GM23248 (cell line): ENCODE measurements around the gene INO80. TPM values are rescaled to one million over a fixed set of nuclear protein-coding genes. Genes with fewer than 3 reads are reported as not detected.

ENCODE experiments used
- DNase-seq: peaks from one replicate; pipeline ENCODE4 v3.0.0-alpha.2; 2015
- H2AFZ ChIP-seq: fragments of 200-600 bp; sonication (generic); 2 replicates; pipeline ENCODE4 v1.6.1; 2016; ENCODE audit warnings: antibody characterized with exemption
- H3F3A ChIP-seq: fragments of 200-600 bp; sonication (generic); 2 replicates; pipeline ENCODE4 v1.6.1; 2016; ENCODE audit warnings: mild to moderate bottlenecking, antibody characterized with exemption, mixed run types; ENCODE audit not compliant: insufficient read depth
- H3K27ac ChIP-seq: fragments of 200-600 bp; sonication (generic); 2 replicates; pipeline ENCODE4 v1.5.1; 2016; ENCODE audit warnings: mild to moderate bottlenecking
- H3K27me3 ChIP-seq: fragments of 200-600 bp; sonication (generic); replicated peaks from 2 replicates; pipeline ENCODE4 v1.6.1; 2016; ENCODE audit warnings: mild to moderate bottlenecking; ENCODE audit not compliant: insufficient read depth
- H3K36me3 ChIP-seq: fragments of 200-600 bp; sonication (generic); 2 replicates; pipeline ENCODE4 v1.6.1; 2016; ENCODE audit warnings: low read depth, mild to moderate bottlenecking
- H3K4me1 ChIP-seq: fragments of 200-600 bp; sonication (generic); 2 replicates; pipeline ENCODE4 v1.6.1; 2016; ENCODE audit warnings: mild to moderate bottlenecking; ENCODE audit not compliant: insufficient read depth
- H3K4me2 ChIP-seq: fragments of 200-600 bp; sonication (generic); one replicate; pipeline ENCODE4 v1.6.1; 2016; ENCODE audit warnings: mild to moderate bottlenecking; ENCODE audit not compliant: unreplicated experiment
- H3K4me3 ChIP-seq: fragments of 200-600 bp; sonication (generic); 2 replicates; pipeline ENCODE4 v1.5.1; 2016; ENCODE audit warnings: mild to moderate bottlenecking
- H3K79me2 ChIP-seq: fragments of 200-600 bp; sonication (generic); 2 replicates; pipeline ENCODE4 v1.6.1; 2016; ENCODE audit warnings: mild to moderate bottlenecking; ENCODE audit not compliant: insufficient read depth
- H3K9ac ChIP-seq: fragments of 200-600 bp; sonication (generic); 2 replicates; pipeline ENCODE4 v1.6.1; 2016; ENCODE audit warnings: mild to moderate bottlenecking
- H3K9me2 ChIP-seq: fragments of 200-600 bp; sonication (generic); 2 replicates; pipeline ENCODE4 v1.6.1; 2016; ENCODE audit warnings: mixed run types, mild to moderate bottlenecking, moderate library complexity; ENCODE audit not compliant: insufficient read depth
- H3K9me3 ChIP-seq: fragments of 200-600 bp; sonication (generic); one replicate; pipeline ENCODE4 v1.6.1; 2017; ENCODE audit warnings: low read depth
- H4K20me1 ChIP-seq: fragments of 200-600 bp; sonication (generic); 2 replicates; pipeline ENCODE4 v1.6.0; 2016; ENCODE audit not compliant: insufficient read depth
- EZH2 ChIP-seq: fragments of 200-600 bp; sonication (generic); IDR thresholded peaks from 2 replicates; pipeline ENCODE4 v1.6.1; 2018; ENCODE audit warnings: antibody characterized with exemption, mild to moderate bottlenecking; ENCODE audit not compliant: insufficient read depth, poor library complexity, severe bottlenecking
- EZH2phosphoT487 ChIP-seq: fragments of 200-600 bp; sonication (generic); IDR thresholded peaks from 2 replicates; pipeline ENCODE4 v1.6.1; 2018; ENCODE audit warnings: antibody characterized with exemption, moderate library complexity, mild to moderate bottlenecking, low read depth; ENCODE audit not compliant: insufficient read depth
- WGBS, 2 experiments: methylation state at CpG; one replicate each; pipeline ENCODE4 v1.1.6; 2015 to 2017; ENCODE audit warnings: low lambda C conversion rate in 2 of 2, low coverage in 1 of 2; ENCODE audit errors: missing lambda C conversion rate in 2 of 2; 5-methylcytosine and 5-hydroxymethylcytosine counted together
- in situ Hi-C: fragments of 300-500 bp; cut with MboI; formaldehyde crosslinking; loops from 2 replicates; pipeline ENCODE4 v1.15.0; 2020
- polyA plus RNA-seq: library from polyadenylated mRNA; unstranded; fragments of >200 nt; fragmentation: Nextera tagmentation; extraction: Ambion mirVana; gene quantifications from 2 replicates; pipeline ENCODE4 v1.2.1, GENCODE V29; 2016
- total RNA-seq: library from RNA; depleted of rRNA; stranded (reverse); fragments of >200 nt; shearing (Covaris generic); gene quantifications from 2 replicates; pipeline ENCODE4 v1.2.3, GENCODE V29; 2014

The INO80 gene
- total and polyA plus RNA-seq, 2 experiments from 2014 or later = 5.3 to 25.9 TPM

DNA sequence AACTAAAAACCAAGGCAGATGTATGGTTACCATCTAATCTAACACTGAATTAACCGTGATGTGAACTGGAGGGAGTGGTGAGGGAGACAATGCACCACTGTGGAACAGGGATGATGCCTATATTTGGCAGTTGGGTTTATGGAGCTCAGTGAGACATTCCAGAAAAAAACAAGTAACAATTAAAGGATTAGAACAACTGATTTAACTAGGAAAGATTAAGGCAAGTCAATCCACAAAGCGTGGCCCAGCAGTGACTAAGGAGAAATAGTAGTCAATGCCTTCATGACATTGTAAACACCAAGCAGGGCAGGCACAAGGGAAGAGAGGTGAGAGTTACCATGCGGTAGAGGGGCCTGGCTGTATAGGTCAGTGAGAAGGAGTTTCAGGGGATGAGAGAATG lies 124.7 kb downstream of the INO80 start:
- H3K79me2 ChIP-seq = no peaks in the 10 kb centered on the region
- no peak overlapping the region for H3K4me2 ChIP-seq
- in situ Hi-C loops = no loop called here
- H3K9me2 ChIP-seq = no peaks in the 10 kb centered on the region
- H3K36me3 ChIP-seq = peaks cover 35% of the 10 kb centered on the region
- no peak overlapping the region for H3K9ac ChIP-seq
- H3K27me3 ChIP-seq = no peaks in the 10 kb centered on the region
- peaks cover 29% of the 10 kb centered on the region for H3F3A ChIP-seq
- no peaks in the 10 kb centered on the region; the same call in 1 of the 2 replicates for H3K4me1 ChIP-seq
- H4K20me1 ChIP-seq = no peaks in the 10 kb centered on the region
- no peak overlapping the region for H3K27ac ChIP-seq
- WGBS, 2 experiments = 92 to 96% methylated on average over 3 of the region's 3 CpGs
- TF ChIP-seq EZH2 (no peak), EZH2phosphoT487 (no peak)
- no peaks in the 10 kb centered on the region for H3K9me3 ChIP-seq
- DNase-seq = no peak
- H2AFZ ChIP-seq = no peak overlapping the region
- H3K4me3 ChIP-seq = no peak overlapping the region

- H3K27me3 ChIP-seq = no peaks in the 10 kb centered on the region
- H3K9me3 ChIP-seq = no peaks in the 10 kb centered on the region
- H3K4me2 ChIP-seq = no peak overlapping the region
- H3K9ac ChIP-seq = no peak overlapping the region
- H3K9me2 ChIP-seq = no peaks in the 10 kb centered on the region
- H3K4me3 ChIP-seq = no peak overlapping the region
- DNase-seq = no peak
- H3K27ac ChIP-seq = no peak overlapping the region
- peaks cover 32% of the 10 kb centered on the region for H3K36me3 ChIP-seq
- H3K4me1 ChIP-seq = peaks cover 4% of the 10 kb centered on the region
- H3F3A ChIP-seq = peaks cover 33% of the 10 kb centered on the region
- 0% methylated on average over 1 of the region's 1 CpG for WGBS, 2 experiments
- no peak overlapping the region for H2AFZ ChIP-seq
- in situ Hi-C loops = no loop called here
- H4K20me1 ChIP-seq = no peaks in the 10 kb centered on the region
- no peak for TF ChIP-seq EZH2phosphoT487
- no peak for TF ChIP-seq EZH2
- H3K79me2 ChIP-seq = no peaks in the 10 kb centered on the region
Observed at GRCh38 chr15:40990789-40991188, 125.3 kb downstream of the INO80 start.

GRCh38 chr15:40990080-40990479 lies 126.0 kb downstream of the INO80 start:
- Histone ChIP-seq H3K36me3 (peaks cover 31% of the 10 kb centered on the region), H3K9me3 (no peaks in the 10 kb centered on the region), H3K9ac (no peak overlapping the region), H3K4me3 (no peak overlapping the region), H3K27me3 (no peaks in the 10 kb centered on the region), H3K27ac (no peak overlapping the region), H2AFZ (no peak overlapping the region), H3K4me2 (no peak overlapping the region), H3K4me1 (peaks cover 11% of the 10 kb centered on the region), H4K20me1 (no peaks in the 10 kb centered on the region), H3F3A (peaks cover 40% of the 10 kb centered on the region), H3K9me2 (no peaks in the 10 kb centered on the region), H3K79me2 (no peaks in the 10 kb centered on the region)
- no peak for TF ChIP-seq EZH2phosphoT487
- no peak for TF ChIP-seq EZH2
- DNase-seq = no peak
- in situ Hi-C loops = no loop called here

GRCh38 chr15:40988156-40988555 lies 127.9 kb downstream of the INO80 start:
- in situ Hi-C loops = no loop called here
- H3K9me2 ChIP-seq = no peaks in the 10 kb centered on the region
- WGBS, 2 experiments = 98 to 99% methylated on average over 4 of the region's 4 CpGs
- H3K9ac ChIP-seq = no peak overlapping the region
- DNase-seq = no peak
- H3K36me3 ChIP-seq = peaks cover 40% of the 10 kb centered on the region; the same call in 1 of the 2 replicates
- no peak overlapping the region for H3K4me3 ChIP-seq
- H3K27ac ChIP-seq = no peak overlapping the region
- H3K79me2 ChIP-seq = no peaks in the 10 kb centered on the region
- peaks cover 29% of the 10 kb centered on the region for H3K4me1 ChIP-seq
- no peaks in the 10 kb centered on the region for H3K9me3 ChIP-seq
- H3F3A ChIP-seq = peaks cover 58% of the 10 kb centered on the region
- no peak overlapping the region for H2AFZ ChIP-seq
- no peak overlapping the region for H3K4me2 ChIP-seq
- H3K27me3 ChIP-seq = no peaks in the 10 kb centered on the region
- H4K20me1 ChIP-seq = no peaks in the 10 kb centered on the region
- TF ChIP-seq EZH2phosphoT487 (no peak), EZH2 (no peak)

DNA sequence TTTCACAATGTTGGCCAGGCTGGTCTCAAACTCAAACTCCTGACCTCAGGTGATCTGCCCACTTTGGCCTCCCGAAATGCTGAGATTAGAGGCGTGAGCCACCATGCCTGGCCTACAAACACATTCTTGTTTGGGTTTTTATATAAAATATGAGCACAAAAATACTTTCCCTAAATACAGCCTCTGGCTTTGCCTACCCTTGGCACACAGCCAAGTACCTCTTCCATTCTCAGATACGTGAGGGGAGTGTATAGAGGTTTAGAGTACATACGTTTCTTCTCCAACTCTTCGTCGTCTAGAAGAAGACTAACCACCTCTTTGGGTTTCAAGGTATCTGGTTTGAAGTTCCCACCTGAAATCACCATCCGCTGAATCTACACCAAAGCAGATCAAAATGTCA lies 129.3 kb downstream of the INO80 start:
- DNase-seq = no peak
- Histone ChIP-seq H3F3A (peaks cover 54% of the 10 kb centered on the region), H3K9me3 (no peaks in the 10 kb centered on the region), H3K36me3 (peaks cover 47% of the 10 kb centered on the region; the same call in 1 of the 2 replicates), H3K4me2 (no peak overlapping the region), H3K4me1 (peaks cover 39% of the 10 kb centered on the region), H3K27me3 (no peaks in the 10 kb centered on the region), H3K9me2 (no peaks in the 10 kb centered on the region), H3K79me2 (no peaks in the 10 kb centered on the region), H3K27ac (0 out of 2 replicates have a peak overlapping the region, but pooled peaks have one; percentile 93), H3K4me3 (no peak overlapping the region), H2AFZ (no peak overlapping the region), H3K9ac (no peak overlapping the region), H4K20me1 (no peaks in the 10 kb centered on the region)
- in situ Hi-C loops = no loop called here
- 94 to 96% methylated on average over 7 of the region's 7 CpGs for WGBS, 2 experiments
- TF ChIP-seq EZH2 = no peak
- no peak for TF ChIP-seq EZH2phosphoT487
